ENCODE measurements around the gene SETD2. TPM values are rescaled to one million over a fixed set of nuclear protein-coding genes. Genes with fewer than 3 reads are reported as not detected.

SETD2 gene
- total RNA-seq, 1 experiment from 2014 or later, result 60.8 TPM

DNA sequence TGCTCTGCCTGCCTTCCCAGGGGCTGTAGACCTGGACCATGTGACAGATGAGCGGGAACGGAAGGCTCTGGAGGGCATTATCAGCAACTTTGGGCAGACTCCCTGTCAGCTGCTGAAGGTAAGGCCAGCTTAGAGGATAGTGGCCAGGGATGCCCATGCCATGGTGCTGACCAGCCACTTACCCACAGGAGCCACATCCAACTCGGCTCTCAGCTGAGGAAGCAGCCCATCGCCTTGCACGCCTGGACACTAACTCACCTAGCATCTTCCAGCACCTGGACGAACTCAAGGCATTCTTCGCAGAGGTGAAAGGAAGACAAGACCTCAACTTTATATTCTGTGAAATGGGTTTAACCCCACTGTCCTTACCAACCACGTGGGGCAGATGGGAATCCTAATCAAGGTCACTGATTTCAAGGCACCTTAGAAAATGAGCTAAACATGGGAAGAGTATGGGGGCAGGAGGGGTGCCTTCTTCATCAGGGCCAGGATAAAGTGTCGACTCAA lies 157.7 kb downstream of the SETD2 start:
- Histone ChIP-seq H3K79me1 (ENCODE audit: insufficient read depth, low read depth, low read length, poor library complexity, severe bottlenecking) (no peaks in the 10 kb centered on the region), H3K9ac (ENCODE audit: extremely low read depth, insufficient read length, low read length) (no peak overlapping the region), H4K8ac (replicated peaks; ENCODE audit: insufficient read length, low read depth, low read length) (no peak overlapping the region), H2BK5ac (ENCODE audit: insufficient read length, low read length) (no peak overlapping the region), H3T11ph (ENCODE audit: low read length) (no peak overlapping the region), H3K79me2 (ENCODE audit: insufficient read depth, low read length) (no peaks in the 10 kb centered on the region), H3K23me2 (ENCODE audit: insufficient read length, low read depth, low read length, poor library complexity, severe bottlenecking) (peaks cover 4% of the 10 kb centered on the region), H4K91ac (ENCODE audit: insufficient read length, low read depth, low read length) (no peak overlapping the region), H3K4me2 (ENCODE audit: insufficient read depth, insufficient read length, low read length) (no peak overlapping the region), H2BK12ac (ENCODE audit: insufficient read length, low read depth, low read length) (no peak overlapping the region), H2BK120ac (ENCODE audit: low read depth, low read length, poor library complexity, severe bottlenecking) (no peak overlapping the region), H3K9me3 (ENCODE audit: control insufficient read depth, low read depth, low read length) (no peaks in the 10 kb centered on the region), H2BK15ac (ENCODE audit: low read depth, low read length) (no peak overlapping the region), H3K27me3 (ENCODE audit: insufficient read depth, low read length) (no peaks in the 10 kb centered on the region), H4K5ac (ENCODE audit: insufficient read length, low read depth, low read length) (no peak overlapping the region), H3K4ac (ENCODE audit: low read depth, low read length) (no peak overlapping the region), H2BK20ac (ENCODE audit: low read depth, low read length, poor library complexity, severe bottlenecking) (no peak overlapping the region), H3K56ac (ENCODE audit: insufficient read length, low read depth, low read length) (no peak overlapping the region), H3K14ac (ENCODE audit: insufficient read depth, low read length) (no peak overlapping the region), H2AFZ (ENCODE audit: low read length) (no peak overlapping the region), H4K20me1 (ENCODE audit: control insufficient read depth, insufficient read depth, insufficient read length) (no peaks in the 10 kb centered on the region), H3K4me1 (ENCODE audit: insufficient read depth, low read length) (no peaks in the 10 kb centered on the region), H2AK5ac (ENCODE audit: insufficient read length, low read length) (no peak overlapping the region), H3K23ac (ENCODE audit: insufficient read length, low read depth, low read length) (no peak overlapping the region), H3K27ac (ENCODE audit: insufficient read length, low read depth, low read length) (no peak overlapping the region), H3K18ac (ENCODE audit: insufficient read length, low read depth, low read length) (no peak overlapping the region)
- Mint-ChIP-seq H3K27ac (peak overlapping the region in 1 of 3 experiments; percentile 69; a peak in 1 of 7 replicates), H3K4me3 (no peak overlapping the region), H3K27me3 (ENCODE audit: low read depth) (no peaks in the 10 kb centered on the region), H3K4me1 (peaks cover 11 to 15% of the 10 kb centered on the region in 2 experiments), H3K9me3 (no peaks in the 10 kb centered on the region; a peak in 1 of 5 replicates), H3K36me3 (ENCODE audit: insufficient read depth in 1 of 3, low read depth in 3 of 3) (peaks cover 27 to 40% (median 37%) of the 10 kb centered on the region in 3 experiments)
- no peak for TF ChIP-seq CTCF (conservative IDR thresholded peaks at IDR 0.05)
- no CpG with 5 or more reads among the region's 9 CpGs for WGBS (ENCODE audit: extremely low coverage, insufficient read length, low lambda C conversion rate)
- no peak for DNase-seq

All from H9 (cell line).